Astrocyte (in vitro differentiated cells and primary cell): ENCODE results near the gene TFF1. TPM values are rescaled to one million over a fixed set of nuclear protein-coding genes. Genes with fewer than 3 reads are reported as not detected.

Experiments used
- DNase-seq: peaks from one replicate; pipeline ENCODE4 v3.0.0-alpha.2; 2010; ENCODE audit warnings: low read depth
- FAIRE-seq: peaks from 2 replicates; lab custom pipeline; 2011; peaks lifted over from hg19 to GRCh38; lab: Jason Lieb, UNC
- H2AFZ ChIP-seq: 2 replicates; pipeline ENCODE4 v1.6.0; 2012; ENCODE audit warnings: low read depth, low read length, inconsistent platforms
- H3K27ac ChIP-seq: 2 replicates; pipeline ENCODE4 v1.5.1; 2011; ENCODE audit warnings: low read depth, low read length, inconsistent platforms
- H3K27me3 ChIP-seq: 2 replicates; pipeline ENCODE4 v1.6.0; 2011; ENCODE audit warnings: low read length, inconsistent platforms; ENCODE audit not compliant: insufficient read depth
- H3K36me3 ChIP-seq: 2 replicates; pipeline ENCODE4 v1.5.1; 2011; ENCODE audit warnings: low read length, inconsistent platforms; ENCODE audit not compliant: insufficient read depth
- H3K4me1 ChIP-seq: 2 replicates; pipeline ENCODE4 v1.5.1; 2011; ENCODE audit warnings: low read length, inconsistent platforms; ENCODE audit not compliant: insufficient read depth
- H3K4me2 ChIP-seq: 2 replicates; pipeline ENCODE4 v1.6.0; 2012; ENCODE audit warnings: low read length, inconsistent platforms
- H3K4me3 ChIP-seq: 2 replicates; pipeline ENCODE4 v1.5.1; 2011; ENCODE audit warnings: low read depth, mild to moderate bottlenecking, low read length, inconsistent platforms; ENCODE audit not compliant: insufficient read depth
- H3K79me2 ChIP-seq: 2 replicates; pipeline ENCODE4 v1.6.0; 2012; ENCODE audit warnings: mild to moderate bottlenecking, low read length, inconsistent platforms; ENCODE audit not compliant: insufficient read depth
- H3K9ac ChIP-seq: 2 replicates; pipeline ENCODE4 v1.6.0; 2012; ENCODE audit warnings: mild to moderate bottlenecking, low read length, inconsistent platforms
- H3K9me3 ChIP-seq: 2 replicates; pipeline ENCODE4 v1.5.1; 2012; ENCODE audit warnings: low read depth, mild to moderate bottlenecking, low read length, inconsistent platforms; ENCODE audit not compliant: insufficient read depth
- H4K20me1 ChIP-seq: 2 replicates; pipeline ENCODE4 v1.6.0; 2012; ENCODE audit warnings: low read length, inconsistent platforms; ENCODE audit not compliant: insufficient read depth
- H3K27ac Mint-ChIP-seq: one replicate; pipeline ENCODE4 v1.8.0; 2021; ENCODE audit warnings: mild to moderate bottlenecking, mixed read lengths; ENCODE audit not compliant: unreplicated experiment
- H3K27me3 Mint-ChIP-seq: one replicate; pipeline ENCODE4 v1.8.0; 2021; ENCODE audit warnings: low read depth, mixed read lengths; ENCODE audit not compliant: unreplicated experiment
- H3K36me3 Mint-ChIP-seq: one replicate; pipeline ENCODE4 v1.8.0; 2021; ENCODE audit warnings: low read depth, mixed read lengths; ENCODE audit not compliant: unreplicated experiment
- H3K4me1 Mint-ChIP-seq: one replicate; pipeline ENCODE4 v1.8.0; 2021; ENCODE audit warnings: low read depth, mixed read lengths; ENCODE audit not compliant: unreplicated experiment
- H3K4me3 Mint-ChIP-seq: one replicate; pipeline ENCODE4 v1.8.0; 2021; ENCODE audit warnings: mild to moderate bottlenecking, moderate library complexity, mixed read lengths; ENCODE audit not compliant: unreplicated experiment
- H3K9me3 Mint-ChIP-seq: one replicate; pipeline ENCODE4 v1.8.0; 2021; ENCODE audit warnings: mild to moderate bottlenecking, mixed read lengths; ENCODE audit not compliant: unreplicated experiment
- EZH2 ChIP-seq: IDR thresholded peaks from 2 replicates; pipeline ENCODE4 v1.6.1; 2012; ENCODE audit warnings: mild to moderate bottlenecking, low read length, inconsistent platforms; ENCODE audit not compliant: insufficient read depth
- total RNA-seq: library from RNA; stranded (reverse); gene quantifications from 2 replicates; pipeline ENCODE4 v1.2.1, GENCODE V29; 2021
- TF ChIP-seq, protein P1 (sequence below): IDR thresholded peaks from 2 replicates; pipeline ENCODE4 v1.5.1; 2011; ENCODE audit warnings: low read depth, mild to moderate bottlenecking, inconsistent platforms, low read length, moderate library complexity; ENCODE audit not compliant: insufficient read depth

Gene TFF1
- total RNA-seq, 1 donor from 2014 or later = not detected

DNA sequence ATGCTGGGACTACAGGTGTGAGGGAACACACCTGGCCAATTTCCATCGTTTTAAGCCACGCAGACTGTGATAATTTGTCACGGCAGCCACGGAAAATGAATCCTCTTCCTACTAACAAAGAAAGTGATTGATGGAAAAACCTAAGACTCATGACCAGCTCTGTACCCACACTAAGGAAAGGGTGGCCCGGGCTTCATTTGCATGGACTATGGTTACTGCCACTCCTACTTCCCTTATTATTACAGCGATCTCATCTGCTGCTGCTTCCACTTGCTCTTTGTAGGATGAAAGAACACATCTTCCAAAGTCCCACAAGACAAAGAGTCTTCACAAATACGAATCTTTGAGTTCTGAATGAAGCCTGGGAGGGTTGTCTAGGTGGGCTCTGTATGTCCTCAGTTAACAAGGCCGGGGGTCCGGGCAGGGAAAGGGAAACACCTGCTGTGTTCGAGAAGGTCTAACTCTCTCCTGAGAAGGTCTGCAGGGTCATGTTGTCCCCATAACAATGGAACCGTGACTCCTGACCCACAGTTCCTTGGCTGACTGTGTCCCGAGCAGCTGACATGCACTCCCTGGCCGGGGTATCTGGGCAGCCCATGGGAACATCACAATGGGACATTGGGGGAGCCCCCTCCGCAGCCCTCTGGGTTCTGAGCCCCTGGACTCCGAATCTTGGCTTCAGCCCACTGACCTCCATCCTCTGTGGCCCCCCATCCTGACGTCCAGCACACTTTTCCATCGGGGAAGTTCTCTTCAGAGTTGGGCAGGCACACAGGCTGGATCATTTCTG, 13.3 kb upstream of the TFF1 start:
- H3K9ac ChIP-seq = no peak overlapping the region
- FAIRE-seq (no peak), DNase-seq (no peak)
- H3K36me3 ChIP-seq = no peaks in the 10 kb centered on the region
- H3K36me3 Mint-ChIP-seq = no peaks in the 10 kb centered on the region
- H2AFZ ChIP-seq = no peak overlapping the region
- no peak overlapping the region for H3K27ac ChIP-seq
- H3K4me3 ChIP-seq = no peak overlapping the region
- no peak overlapping the region for H3K4me3 Mint-ChIP-seq
- TF ChIP-seq, protein P1, sequence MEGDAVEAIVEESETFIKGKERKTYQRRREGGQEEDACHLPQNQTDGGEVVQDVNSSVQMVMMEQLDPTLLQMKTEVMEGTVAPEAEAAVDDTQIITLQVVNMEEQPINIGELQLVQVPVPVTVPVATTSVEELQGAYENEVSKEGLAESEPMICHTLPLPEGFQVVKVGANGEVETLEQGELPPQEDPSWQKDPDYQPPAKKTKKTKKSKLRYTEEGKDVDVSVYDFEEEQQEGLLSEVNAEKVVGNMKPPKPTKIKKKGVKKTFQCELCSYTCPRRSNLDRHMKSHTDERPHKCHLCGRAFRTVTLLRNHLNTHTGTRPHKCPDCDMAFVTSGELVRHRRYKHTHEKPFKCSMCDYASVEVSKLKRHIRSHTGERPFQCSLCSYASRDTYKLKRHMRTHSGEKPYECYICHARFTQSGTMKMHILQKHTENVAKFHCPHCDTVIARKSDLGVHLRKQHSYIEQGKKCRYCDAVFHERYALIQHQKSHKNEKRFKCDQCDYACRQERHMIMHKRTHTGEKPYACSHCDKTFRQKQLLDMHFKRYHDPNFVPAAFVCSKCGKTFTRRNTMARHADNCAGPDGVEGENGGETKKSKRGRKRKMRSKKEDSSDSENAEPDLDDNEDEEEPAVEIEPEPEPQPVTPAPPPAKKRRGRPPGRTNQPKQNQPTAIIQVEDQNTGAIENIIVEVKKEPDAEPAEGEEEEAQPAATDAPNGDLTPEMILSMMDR = no peak
- no peak for TF ChIP-seq EZH2
- H3K9me3 ChIP-seq = no peaks in the 10 kb centered on the region
- no peaks in the 10 kb centered on the region for H3K4me1 ChIP-seq
- no peaks in the 10 kb centered on the region for H3K79me2 ChIP-seq
- no peak overlapping the region for H3K4me2 ChIP-seq
- no peaks in the 10 kb centered on the region for H3K27me3 ChIP-seq
- H3K9me3 Mint-ChIP-seq = peaks cover 5% of the 10 kb centered on the region
- no peak overlapping the region for H3K27ac Mint-ChIP-seq
- H4K20me1 ChIP-seq = no peaks in the 10 kb centered on the region
- no peaks in the 10 kb centered on the region for H3K4me1 Mint-ChIP-seq
- H3K27me3 Mint-ChIP-seq = peaks cover 35% of the 10 kb centered on the region

DNA sequence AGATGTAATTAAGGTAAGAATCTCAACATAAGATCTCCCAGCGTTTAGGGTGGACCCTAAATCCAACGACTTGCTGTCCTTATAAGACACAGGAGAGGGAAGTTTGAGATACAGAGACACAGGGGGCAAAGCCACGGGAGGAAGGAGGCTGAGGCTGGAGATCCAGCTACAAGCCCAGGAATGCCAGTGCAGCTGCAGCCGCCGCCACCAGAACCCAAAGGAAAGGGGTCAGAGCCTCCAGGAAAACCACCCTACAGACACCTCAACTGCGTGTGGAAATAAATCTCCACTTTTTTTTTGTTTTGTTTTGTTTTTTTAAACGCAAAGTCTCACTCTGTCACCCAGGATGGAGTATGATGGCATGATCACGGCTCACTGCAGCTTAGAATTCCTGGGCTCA, 12.1 kb upstream of the TFF1 start:
- Histone ChIP-seq H3K79me2 (no peaks in the 10 kb centered on the region), H4K20me1 (no peaks in the 10 kb centered on the region), H3K9me3 (no peaks in the 10 kb centered on the region), H3K9ac (no peak overlapping the region), H3K27ac (no peak overlapping the region), H3K36me3 (no peaks in the 10 kb centered on the region), H3K4me3 (no peak overlapping the region), H3K4me2 (no peak overlapping the region), H2AFZ (no peak overlapping the region), H3K27me3 (no peaks in the 10 kb centered on the region), H3K4me1 (no peaks in the 10 kb centered on the region)
- no peaks in the 10 kb centered on the region for H3K36me3 Mint-ChIP-seq
- H3K27me3 Mint-ChIP-seq = peaks cover 42% of the 10 kb centered on the region
- no peak for DNase-seq
- TF ChIP-seq, protein P1 = no peak
- TF ChIP-seq EZH2 = no peak
- H3K4me1 Mint-ChIP-seq = no peaks in the 10 kb centered on the region
- H3K9me3 Mint-ChIP-seq = peaks cover 5% of the 10 kb centered on the region
- no peak for FAIRE-seq
- no peak overlapping the region for H3K4me3 Mint-ChIP-seq
- H3K27ac Mint-ChIP-seq = no peak overlapping the region

DNA sequence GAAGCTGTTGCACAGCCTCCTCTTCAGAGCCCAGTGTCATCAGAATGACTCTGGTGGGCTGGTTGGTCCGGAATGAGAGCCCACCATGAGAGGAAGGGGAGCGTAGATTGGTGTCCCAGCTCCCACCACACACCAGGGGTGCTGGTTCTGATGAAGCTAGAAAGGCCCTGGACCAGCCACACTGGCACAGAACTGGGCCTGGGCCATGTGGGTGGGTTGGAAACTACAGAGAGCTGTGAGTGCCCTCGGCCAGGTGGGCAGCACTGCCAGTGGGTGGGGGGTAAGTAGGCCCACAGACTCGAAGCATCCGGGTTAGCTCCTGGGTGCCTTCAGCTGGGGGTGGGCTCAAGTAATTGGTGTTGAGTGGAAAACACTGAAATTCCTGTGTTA, 11.6 kb upstream of the TFF1 start:
- no peak overlapping the region for H3K4me3 ChIP-seq
- Mint-ChIP-seq H3K4me3 (no peak overlapping the region), H3K36me3 (no peaks in the 10 kb centered on the region), H3K9me3 (peaks cover 5% of the 10 kb centered on the region), H3K27me3 (peaks cover 47% of the 10 kb centered on the region), H3K27ac (no peak overlapping the region), H3K4me1 (no peaks in the 10 kb centered on the region)
- H3K27me3 ChIP-seq = no peaks in the 10 kb centered on the region
- no peak overlapping the region for H3K27ac ChIP-seq
- no peaks in the 10 kb centered on the region for H3K36me3 ChIP-seq
- no peak for TF ChIP-seq EZH2
- TF ChIP-seq, protein P1 = no peak
- H4K20me1 ChIP-seq = no peaks in the 10 kb centered on the region
- FAIRE-seq (no peak), DNase-seq (no peak)
- no peak overlapping the region for H3K4me2 ChIP-seq
- H2AFZ ChIP-seq = no peak overlapping the region
- H3K4me1 ChIP-seq = no peaks in the 10 kb centered on the region
- H3K9me3 ChIP-seq = no peaks in the 10 kb centered on the region
- H3K9ac ChIP-seq = no peak overlapping the region
- no peaks in the 10 kb centered on the region for H3K79me2 ChIP-seq
